Activated T-cell treated with anti-CD3 and anti-CD28 coated beads, Interleukin-2, amount 50 U/mL, for 4 hours (primary cell): ENCODE data around the gene ARNT2. TPM values are rescaled to one million over a fixed set of nuclear protein-coding genes. Genes with fewer than 3 reads are reported as not detected.

Experiments
- ATAC-seq, 2 donors: fragments of 200-7000 bp; cut with Tn5 transposase; one replicate each; pipeline ENCODE4 v1.10.0; 2021
- DNase-seq: peaks from one replicate; pipeline ENCODE4 v3.0.0-alpha.2; 2020
- H3K27me3 Mint-ChIP-seq: one replicate; pipeline ENCODE4 v1.8.0; 2021; ENCODE audit warnings: low read depth, mixed read lengths
- H3K36me3 Mint-ChIP-seq: one replicate; pipeline ENCODE4 v1.8.0; 2022; ENCODE audit warnings: mixed read lengths; ENCODE audit not compliant: insufficient read depth
- H3K4me1 Mint-ChIP-seq: one replicate; pipeline ENCODE4 v1.8.0; 2021; ENCODE audit warnings: low read depth, mixed read lengths
- H3K4me3 Mint-ChIP-seq: one replicate; pipeline ENCODE4 v1.8.0; 2021; ENCODE audit warnings: mild to moderate bottlenecking, moderate library complexity, mixed read lengths
- H3K9me3 Mint-ChIP-seq: one replicate; pipeline ENCODE4 v1.8.0; 2021; ENCODE audit warnings: mixed read lengths
- total RNA-seq, 3 donors: library from RNA; stranded (reverse); gene quantifications; one replicate each; pipeline ENCODE4 v1.2.1, GENCODE V29; 2021

The ARNT2 gene
- total RNA-seq, 3 donors from 2014 or later, result 0.11 to 0.15 TPM; not detected in 1

GRCh38 chr15:80396096-80396495 lies 8.1 kb upstream of the ARNT2 start:
- Mint-ChIP-seq H3K36me3 (no peaks in the 10 kb centered on the region), H3K9me3 (no peaks in the 10 kb centered on the region), H3K4me3 (no peak overlapping the region), H3K27me3 (peaks cover 32% of the 10 kb centered on the region), H3K4me1 (no peaks in the 10 kb centered on the region)
- DNase-seq (no peak), ATAC-seq (no peak)

GRCh38 chr15:80399508-80399907 lies 4.7 kb upstream of the ARNT2 start:
- Mint-ChIP-seq H3K27me3 (peaks cover 51% of the 10 kb centered on the region), H3K36me3 (no peaks in the 10 kb centered on the region), H3K4me3 (no peak overlapping the region), H3K4me1 (no peaks in the 10 kb centered on the region), H3K9me3 (no peaks in the 10 kb centered on the region)
- ATAC-seq (no peak), DNase-seq (no peak)

DNA sequence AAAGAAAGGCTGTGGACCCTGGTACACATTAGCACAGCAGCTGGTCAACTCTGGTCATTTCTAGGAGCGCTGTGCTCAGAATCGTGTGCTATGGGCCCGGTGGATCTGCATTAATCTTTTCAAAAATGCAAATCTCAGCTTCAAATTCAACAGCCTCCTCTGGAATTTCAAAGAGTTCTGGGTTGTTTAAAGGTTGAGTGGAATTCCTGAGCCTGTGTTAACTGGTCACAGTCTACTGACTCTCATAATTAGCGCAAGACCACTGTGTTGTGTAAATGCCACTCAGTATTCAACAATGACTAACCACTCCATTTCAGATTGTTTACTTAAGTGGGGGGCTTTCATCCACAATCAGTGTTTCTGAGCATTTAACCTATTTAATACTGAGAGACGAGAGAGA lies 2.7 kb upstream of the ARNT2 start:
- Mint-ChIP-seq H3K36me3 (no peaks in the 10 kb centered on the region), H3K4me1 (peaks cover 3% of the 10 kb centered on the region), H3K27me3 (peaks cover 58% of the 10 kb centered on the region), H3K9me3 (no peaks in the 10 kb centered on the region), H3K4me3 (no peak overlapping the region)
- DNase-seq, result no peak
- ATAC-seq, result no peak

DNA sequence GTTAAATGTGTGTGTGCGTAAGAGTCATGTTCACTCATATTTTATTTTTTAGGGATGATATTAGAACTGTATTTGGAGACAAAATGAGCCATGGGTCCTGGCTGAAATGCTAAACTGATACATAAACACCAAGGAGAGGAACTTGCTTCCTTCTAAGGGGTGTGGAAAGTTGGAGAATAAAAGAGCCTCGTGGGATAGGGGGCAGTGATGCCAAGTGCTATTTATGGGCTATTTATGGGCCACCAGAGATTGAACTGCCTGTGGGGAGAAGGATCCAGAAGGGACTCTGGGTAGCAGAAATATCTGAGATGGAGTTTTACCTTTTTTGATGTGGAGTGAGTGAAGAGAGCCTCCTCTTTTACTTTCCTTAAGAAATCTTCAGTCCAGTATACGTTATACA lies 1.8 kb upstream of the ARNT2 start:
- no peak for DNase-seq
- peaks cover 58% of the 10 kb centered on the region for H3K27me3 Mint-ChIP-seq
- no peak overlapping the region for H3K4me3 Mint-ChIP-seq
- H3K4me1 Mint-ChIP-seq, result peaks cover 3% of the 10 kb centered on the region
- H3K9me3 Mint-ChIP-seq, result no peaks in the 10 kb centered on the region
- no peaks in the 10 kb centered on the region for H3K36me3 Mint-ChIP-seq
- no peak for ATAC-seq

DNA sequence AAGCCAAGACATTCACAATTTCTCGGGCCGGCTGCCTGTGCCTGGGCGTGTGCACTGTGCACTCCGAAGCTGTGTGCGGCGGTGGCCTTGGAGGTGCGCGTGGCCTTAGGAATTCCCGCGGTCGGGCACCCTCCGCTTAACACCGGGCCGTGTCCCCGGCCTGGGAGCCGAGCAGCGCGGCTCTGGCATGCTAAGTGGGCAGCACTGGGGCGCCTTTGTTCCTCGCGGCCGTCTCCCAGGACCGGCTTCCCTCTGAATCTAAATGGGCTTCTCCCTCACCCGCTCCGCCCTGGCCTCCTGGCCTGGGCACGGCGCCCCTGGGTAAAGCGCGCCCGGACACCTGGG lies 498 bp upstream of the ARNT2 start:
- Mint-ChIP-seq H3K36me3 (no peaks in the 10 kb centered on the region), H3K4me3 (no peak overlapping the region), H3K4me1 (peaks cover 3% of the 10 kb centered on the region), H3K27me3 (peaks cover 60% of the 10 kb centered on the region), H3K9me3 (no peaks in the 10 kb centered on the region)
- DNase-seq, result no peak
- ATAC-seq, result peak in 1 of 2 donors; percentile 12

DNA sequence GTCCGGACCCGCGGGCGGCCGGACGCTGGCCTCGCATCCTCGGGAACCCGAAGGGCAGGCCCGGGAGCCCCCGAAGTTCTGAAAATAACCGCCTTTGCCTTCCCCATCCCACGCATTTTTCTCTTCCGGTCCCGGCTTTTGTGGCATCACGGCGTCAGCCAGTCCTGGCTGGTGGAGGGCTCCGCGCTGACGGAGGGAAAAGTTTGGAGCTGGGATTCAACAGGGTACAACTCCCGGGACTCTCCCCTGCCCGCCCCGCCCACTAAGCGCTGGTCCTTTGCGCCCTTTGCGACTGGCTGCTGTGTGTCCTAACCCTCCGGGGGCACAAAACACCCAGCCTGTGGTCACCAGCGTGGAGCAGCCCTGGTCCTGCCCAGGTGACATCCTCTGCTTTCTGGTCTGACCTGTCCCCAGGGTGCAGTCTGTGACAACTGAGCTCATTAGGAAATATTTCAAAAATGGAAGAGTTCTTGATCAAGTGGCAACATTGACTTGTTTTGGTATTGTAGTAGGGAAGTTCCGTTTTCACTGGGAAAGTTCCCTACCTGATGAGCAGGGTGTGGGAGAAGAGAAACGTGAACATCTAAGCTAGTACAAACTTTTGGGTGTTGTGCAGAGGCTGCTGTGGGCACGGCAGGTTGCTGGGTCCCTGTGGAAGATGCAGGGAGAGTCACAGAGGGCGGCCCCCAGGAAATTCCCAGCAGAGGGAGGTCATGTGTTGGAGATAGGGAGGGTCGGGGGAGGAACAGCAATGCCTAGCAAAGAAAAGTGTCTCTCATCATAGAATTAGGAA lies 775 bp downstream of the ARNT2 start:
- no peak overlapping the region for H3K4me3 Mint-ChIP-seq
- no peaks in the 10 kb centered on the region for H3K9me3 Mint-ChIP-seq
- H3K27me3 Mint-ChIP-seq, result peaks cover 62% of the 10 kb centered on the region
- peaks cover 3% of the 10 kb centered on the region for H3K4me1 Mint-ChIP-seq
- DNase-seq (no peak), ATAC-seq (peak in 1 of 2 donors; percentile 9)
- H3K36me3 Mint-ChIP-seq, result no peaks in the 10 kb centered on the region

DNA sequence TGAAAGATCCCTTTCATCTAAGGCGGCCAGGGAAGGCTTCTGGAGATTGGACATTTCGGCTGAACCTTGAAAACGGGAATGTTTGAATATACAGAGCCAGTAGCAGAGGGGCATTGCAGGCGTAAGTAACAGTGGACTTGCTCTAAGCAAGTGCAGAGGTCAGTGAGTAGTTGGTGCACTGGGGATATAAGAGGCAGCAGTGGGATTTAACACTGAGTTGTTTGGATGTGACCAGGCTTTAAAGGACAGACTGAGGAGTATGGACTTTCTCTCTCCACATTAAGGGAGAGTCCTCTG lies 1.3 kb downstream of the ARNT2 start:
- Mint-ChIP-seq H3K36me3 (no peaks in the 10 kb centered on the region), H3K9me3 (no peaks in the 10 kb centered on the region), H3K27me3 (peaks cover 60% of the 10 kb centered on the region), H3K4me3 (no peak overlapping the region), H3K4me1 (peaks cover 3% of the 10 kb centered on the region)
- ATAC-seq (no peak), DNase-seq (no peak)

- ATAC-seq, result no peak
- Mint-ChIP-seq H3K9me3 (no peaks in the 10 kb centered on the region), H3K27me3 (peaks cover 61% of the 10 kb centered on the region), H3K4me3 (no peak overlapping the region), H3K36me3 (no peaks in the 10 kb centered on the region), H3K4me1 (peaks cover 3% of the 10 kb centered on the region)
- DNase-seq, result no peak
Observed at GRCh38 chr15:80405970-80406369, 1.8 kb downstream of the ARNT2 start.

DNA sequence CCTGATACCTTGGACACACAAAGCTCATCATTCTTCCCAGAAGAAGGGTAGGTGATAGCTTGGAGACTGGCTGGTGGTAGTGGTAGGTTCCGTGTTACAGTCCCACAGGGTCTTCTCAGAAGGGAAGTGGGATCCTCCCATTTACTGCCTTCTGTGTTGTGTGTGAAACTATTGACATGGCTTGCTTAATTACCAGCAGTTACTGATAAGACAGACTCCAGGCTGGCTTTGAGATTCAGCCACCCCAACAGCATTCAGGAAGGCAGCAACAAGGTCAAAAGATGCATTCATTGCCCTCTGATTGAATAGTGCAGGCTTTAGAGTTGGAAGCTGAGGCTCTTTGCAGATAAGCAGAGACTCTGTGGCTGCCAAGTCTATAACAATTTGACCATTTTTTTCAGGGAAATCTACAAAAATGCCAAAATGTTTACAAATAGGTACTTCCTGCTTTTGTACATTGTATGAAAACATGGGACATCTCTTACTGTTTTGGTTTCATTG lies 7.7 kb downstream of the ARNT2 start:
- ATAC-seq, result no peak
- no peaks in the 10 kb centered on the region for H3K4me1 Mint-ChIP-seq
- H3K9me3 Mint-ChIP-seq, result no peaks in the 10 kb centered on the region
- H3K27me3 Mint-ChIP-seq, result peaks cover 34% of the 10 kb centered on the region
- no peak overlapping the region for H3K4me3 Mint-ChIP-seq
- no peaks in the 10 kb centered on the region for H3K36me3 Mint-ChIP-seq
- no peak for DNase-seq

- no peaks in the 10 kb centered on the region for H3K4me1 Mint-ChIP-seq
- peaks cover 24% of the 10 kb centered on the region for H3K27me3 Mint-ChIP-seq
- ATAC-seq, result no peak
- DNase-seq, result no peak
- no peaks in the 10 kb centered on the region for H3K9me3 Mint-ChIP-seq
- no peak overlapping the region for H3K4me3 Mint-ChIP-seq
- H3K36me3 Mint-ChIP-seq, result no peaks in the 10 kb centered on the region
Observed at GRCh38 chr15:80414546-80415357, 10.6 kb downstream of the ARNT2 start.

DNA sequence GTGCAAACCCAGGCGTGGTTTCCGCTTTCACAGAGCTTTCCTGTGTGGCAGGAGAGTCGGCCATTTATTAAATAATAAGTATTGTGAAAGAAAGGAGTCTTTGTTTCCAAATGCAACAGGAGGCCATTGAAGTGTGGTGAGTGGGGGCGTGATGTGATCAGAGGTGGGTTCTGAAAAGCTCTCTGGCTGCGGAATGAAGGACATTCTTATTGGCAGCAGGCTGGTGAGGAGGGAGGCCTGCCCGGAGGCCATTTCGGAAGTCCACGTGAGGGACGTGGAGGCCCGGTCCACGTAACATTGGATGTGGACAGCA lies 11.1 kb downstream of the ARNT2 start:
- Mint-ChIP-seq H3K27me3 (peaks cover 20% of the 10 kb centered on the region), H3K9me3 (no peaks in the 10 kb centered on the region)

GRCh38 chr15:80416702-80417101 lies 12.5 kb downstream of the ARNT2 start:
- H3K4me3 Mint-ChIP-seq, result no peak overlapping the region
- no peaks in the 10 kb centered on the region for H3K4me1 Mint-ChIP-seq
- H3K9me3 Mint-ChIP-seq, result no peaks in the 10 kb centered on the region
- H3K27me3 Mint-ChIP-seq, result peaks cover 15% of the 10 kb centered on the region
- H3K36me3 Mint-ChIP-seq, result no peaks in the 10 kb centered on the region
- no peak for DNase-seq
- ATAC-seq, result no peak

More for the DNA sequence above, 11.1 kb downstream of the ARNT2 start:
- DNase-seq (no peak), ATAC-seq (no peak)
- Mint-ChIP-seq H3K4me1 (no peaks in the 10 kb centered on the region), H3K36me3 (no peaks in the 10 kb centered on the region), H3K4me3 (no peak overlapping the region)

DNA sequence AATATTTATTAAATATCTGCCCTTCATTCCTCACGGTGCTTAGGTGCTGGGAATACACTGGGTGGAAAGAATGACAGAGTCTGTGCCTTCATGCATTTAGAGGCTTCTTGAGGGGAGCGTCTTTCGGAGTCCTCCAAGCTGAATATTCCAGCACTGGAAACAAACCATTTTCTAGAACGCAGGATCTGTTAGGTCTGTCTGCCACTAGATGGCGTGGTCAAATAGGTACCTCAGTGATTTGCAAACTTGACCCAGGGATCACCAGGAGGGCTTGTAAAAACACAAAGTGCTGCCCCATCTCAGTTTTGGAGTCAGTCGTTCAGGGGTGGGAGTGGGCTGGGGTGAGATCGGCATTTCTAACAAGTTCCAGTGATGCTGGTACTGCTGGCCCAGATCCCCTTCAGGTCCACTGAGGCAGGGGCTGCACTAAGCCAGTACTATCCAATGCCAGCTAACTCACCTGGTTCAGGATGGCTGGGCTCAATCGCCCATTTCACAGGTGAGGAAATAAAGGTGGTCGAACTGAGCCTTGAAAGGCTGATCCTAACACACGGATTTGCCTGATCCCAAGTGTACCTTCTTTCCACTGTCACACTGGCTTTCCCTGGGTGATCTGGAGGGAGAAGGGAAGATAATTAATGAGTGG lies 14.8 kb downstream of the ARNT2 start:
- no peaks in the 10 kb centered on the region for H3K4me1 Mint-ChIP-seq
- DNase-seq (no peak), ATAC-seq (no peak)
- H3K36me3 Mint-ChIP-seq, result no peaks in the 10 kb centered on the region
- H3K27me3 Mint-ChIP-seq, result peaks cover 11% of the 10 kb centered on the region
- H3K9me3 Mint-ChIP-seq, result no peaks in the 10 kb centered on the region
- H3K4me3 Mint-ChIP-seq, result no peak overlapping the region

DNA sequence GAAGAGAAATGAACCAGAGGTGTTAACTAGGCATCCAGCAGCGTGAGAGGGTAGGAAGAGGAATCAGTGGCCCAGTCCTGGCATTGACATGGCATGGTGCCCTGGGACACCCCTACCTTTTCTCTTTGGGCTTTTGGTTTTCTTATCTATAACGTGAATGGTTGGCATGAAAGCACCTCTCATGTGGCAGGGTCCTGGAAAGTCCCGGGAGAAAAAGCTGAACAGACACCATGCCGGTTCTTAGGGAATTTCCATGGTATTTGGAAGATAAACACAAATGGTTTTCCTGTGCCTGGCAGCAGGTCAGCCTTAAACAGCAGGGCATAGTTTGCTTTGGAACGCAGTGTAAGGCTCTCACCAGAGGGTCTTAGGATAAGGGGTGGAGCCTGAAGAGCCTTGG lies 15.4 kb downstream of the ARNT2 start:
- Mint-ChIP-seq H3K27me3 (peaks cover 11% of the 10 kb centered on the region), H3K36me3 (no peaks in the 10 kb centered on the region), H3K9me3 (no peaks in the 10 kb centered on the region), H3K4me3 (no peak overlapping the region), H3K4me1 (no peaks in the 10 kb centered on the region)
- ATAC-seq (no peak), DNase-seq (no peak)

DNA sequence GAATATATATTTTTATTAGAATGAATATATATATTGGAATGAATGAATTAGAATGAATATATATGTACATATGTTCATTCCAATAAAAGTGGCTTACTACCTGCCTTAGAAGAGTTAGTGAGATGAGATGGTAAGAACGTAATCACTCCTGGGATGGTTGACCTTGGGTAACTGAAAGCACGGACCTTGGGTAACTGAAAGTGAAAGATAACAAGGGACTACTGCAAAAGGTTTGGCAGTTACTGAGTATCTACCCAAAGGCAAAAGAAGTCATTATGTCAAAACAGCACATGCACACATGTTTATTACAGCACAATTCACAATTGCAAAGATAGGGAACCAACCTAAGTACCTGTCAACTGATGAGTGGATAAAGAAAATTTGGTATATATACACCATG lies 16.5 kb downstream of the ARNT2 start:
- Mint-ChIP-seq H3K4me1 (no peaks in the 10 kb centered on the region), H3K4me3 (no peak overlapping the region), H3K36me3 (no peaks in the 10 kb centered on the region), H3K9me3 (no peaks in the 10 kb centered on the region), H3K27me3 (peaks cover 11% of the 10 kb centered on the region)
- no peak for ATAC-seq
- no peak for DNase-seq
